Peyer's patch (tissue), 4 donors: ENCODE measurements around the gene ZNF346.

Source experiments
- POLR2A ChIP-seq, 2 donors: fragments of 450-650 bp; IDR thresholded peaks; one replicate each; pipeline ENCODE4 v1.5.1; 2017; ENCODE audit warnings: antibody characterized with exemption in 2 of 2, mild to moderate bottlenecking in 2 of 2, moderate library complexity in 2 of 2
- TF ChIP-seq, protein P1 (sequence below), 6 experiments: fragments of 450-650 bp in 4 of 6; fragments of 200-600 bp in 2 of 6; sonication (generic) in 1 of 6; IDR thresholded peaks; one replicate each; pipeline ENCODE4 v1.5.1; 2017 to 2019; ENCODE audit warnings: antibody characterized with exemption in 6 of 6, mild to moderate bottlenecking in 3 of 6, moderate library complexity in 1 of 6

DNA sequence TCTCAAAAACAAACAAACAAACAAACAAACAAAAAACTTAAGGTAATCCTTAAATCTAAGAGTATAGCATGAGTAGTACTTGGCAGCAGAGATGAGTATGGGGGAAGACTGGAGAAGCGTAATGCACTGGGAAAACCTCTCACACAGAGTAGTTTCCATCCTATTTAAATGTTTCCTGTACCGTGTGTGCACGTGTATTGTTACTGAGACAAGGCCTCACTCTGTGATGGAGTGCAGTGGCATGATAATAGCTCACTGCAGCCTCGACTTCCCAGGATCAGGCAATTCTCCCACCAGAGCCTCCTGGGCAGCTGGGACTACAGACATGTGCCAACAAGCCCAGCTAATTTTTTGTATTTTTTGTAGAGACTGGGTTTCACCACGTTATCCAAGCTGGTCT is 18.8 kb upstream of the ZNF346 start:
- TF ChIP-seq, protein P1, sequence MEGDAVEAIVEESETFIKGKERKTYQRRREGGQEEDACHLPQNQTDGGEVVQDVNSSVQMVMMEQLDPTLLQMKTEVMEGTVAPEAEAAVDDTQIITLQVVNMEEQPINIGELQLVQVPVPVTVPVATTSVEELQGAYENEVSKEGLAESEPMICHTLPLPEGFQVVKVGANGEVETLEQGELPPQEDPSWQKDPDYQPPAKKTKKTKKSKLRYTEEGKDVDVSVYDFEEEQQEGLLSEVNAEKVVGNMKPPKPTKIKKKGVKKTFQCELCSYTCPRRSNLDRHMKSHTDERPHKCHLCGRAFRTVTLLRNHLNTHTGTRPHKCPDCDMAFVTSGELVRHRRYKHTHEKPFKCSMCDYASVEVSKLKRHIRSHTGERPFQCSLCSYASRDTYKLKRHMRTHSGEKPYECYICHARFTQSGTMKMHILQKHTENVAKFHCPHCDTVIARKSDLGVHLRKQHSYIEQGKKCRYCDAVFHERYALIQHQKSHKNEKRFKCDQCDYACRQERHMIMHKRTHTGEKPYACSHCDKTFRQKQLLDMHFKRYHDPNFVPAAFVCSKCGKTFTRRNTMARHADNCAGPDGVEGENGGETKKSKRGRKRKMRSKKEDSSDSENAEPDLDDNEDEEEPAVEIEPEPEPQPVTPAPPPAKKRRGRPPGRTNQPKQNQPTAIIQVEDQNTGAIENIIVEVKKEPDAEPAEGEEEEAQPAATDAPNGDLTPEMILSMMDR (IDR thresholded peaks at IDR 0.05) = no peak
- TF ChIP-seq POLR2A (IDR thresholded peaks at IDR 0.05) = no peak
